HEK293 (cell line): Measurements from ENCODE around the gene SAMD1.

Experiments
- ZNF529 ChIP-seq: fragments of 450-650 bp; formaldehyde crosslinking; IDR thresholded peaks from 2 replicates; pipeline ENCODE4 v1.5.1; 2017; ENCODE audit warnings: missing genetic modification characterization, missing biosample characterization; ENCODE audit not compliant: insufficient replicate concordance
- ZNF701 ChIP-seq: fragments of 450-650 bp; formaldehyde crosslinking; IDR thresholded peaks from 2 replicates; pipeline ENCODE4 v1.5.1; 2016; ENCODE audit warnings: missing biosample characterization, missing genetic modification characterization
- ZSCAN16 ChIP-seq: fragments of 450-650 bp; formaldehyde crosslinking; IDR thresholded peaks from 2 replicates; pipeline ENCODE4 v1.5.1; 2016; ENCODE audit warnings: missing biosample characterization, missing genetic modification characterization
- TF ChIP-seq, protein P1 (sequence below): fragments of 450-650 bp; formaldehyde crosslinking; IDR thresholded peaks from 2 replicates; pipeline ENCODE4 v1.5.1; 2016; ENCODE audit warnings: missing biosample characterization, missing genetic modification characterization
- TF ChIP-seq, protein P2 (sequence below): fragments of 450-650 bp; formaldehyde crosslinking; IDR thresholded peaks from 2 replicates; pipeline ENCODE4 v1.5.1; 2016; ENCODE audit warnings: missing biosample characterization, missing genetic modification characterization
- TF ChIP-seq, protein P3 (sequence below): fragments of 450-650 bp; formaldehyde crosslinking; IDR thresholded peaks from 2 replicates; pipeline ENCODE4 v1.5.1; 2016; ENCODE audit warnings: missing biosample characterization, missing genetic modification characterization

DNA sequence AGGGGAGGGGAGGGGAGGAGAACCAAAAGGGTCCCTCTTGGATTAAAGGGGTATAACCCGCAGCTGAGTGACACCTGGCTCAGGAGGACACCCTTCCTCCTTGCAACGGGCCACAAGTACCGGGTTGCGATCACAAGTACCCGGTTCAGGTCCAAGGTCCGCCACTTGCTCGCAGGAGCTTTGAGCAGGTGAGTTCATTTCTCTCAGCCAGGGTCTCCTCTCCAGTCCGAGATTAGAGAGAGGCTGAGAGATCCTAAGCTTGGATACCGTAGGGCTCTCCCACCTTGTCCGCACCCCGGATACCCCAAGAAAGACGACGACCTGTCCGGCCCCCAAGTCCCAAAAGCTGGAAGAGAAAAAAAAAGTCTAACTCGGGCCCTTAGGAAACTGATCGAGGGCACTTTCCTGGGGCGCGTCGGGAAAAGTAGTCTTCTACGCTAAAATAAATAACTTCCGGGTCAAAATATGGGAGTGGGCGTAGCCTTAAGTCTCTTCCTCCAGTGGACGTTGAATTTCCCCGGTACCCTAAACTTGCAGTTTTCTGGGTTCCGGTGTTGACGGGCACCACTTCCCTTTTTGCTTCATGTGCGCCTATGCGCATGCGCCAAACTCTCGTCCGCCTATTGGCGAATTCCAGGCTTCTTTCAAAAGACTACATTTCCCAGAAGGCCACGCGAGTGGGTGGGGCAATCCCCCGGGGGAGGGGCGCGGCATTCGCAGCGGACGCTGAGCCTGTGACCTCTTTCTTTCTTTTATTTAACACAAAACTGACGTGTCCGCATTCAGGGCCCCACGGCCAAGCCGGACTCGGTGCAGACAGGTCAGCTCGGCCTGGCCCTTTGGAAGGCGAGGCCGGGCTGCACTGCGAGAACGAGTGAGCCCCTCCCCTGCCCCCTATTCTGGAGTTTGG is 9.4 kb downstream of the SAMD1 start:
- TF ChIP-seq, protein P1, sequence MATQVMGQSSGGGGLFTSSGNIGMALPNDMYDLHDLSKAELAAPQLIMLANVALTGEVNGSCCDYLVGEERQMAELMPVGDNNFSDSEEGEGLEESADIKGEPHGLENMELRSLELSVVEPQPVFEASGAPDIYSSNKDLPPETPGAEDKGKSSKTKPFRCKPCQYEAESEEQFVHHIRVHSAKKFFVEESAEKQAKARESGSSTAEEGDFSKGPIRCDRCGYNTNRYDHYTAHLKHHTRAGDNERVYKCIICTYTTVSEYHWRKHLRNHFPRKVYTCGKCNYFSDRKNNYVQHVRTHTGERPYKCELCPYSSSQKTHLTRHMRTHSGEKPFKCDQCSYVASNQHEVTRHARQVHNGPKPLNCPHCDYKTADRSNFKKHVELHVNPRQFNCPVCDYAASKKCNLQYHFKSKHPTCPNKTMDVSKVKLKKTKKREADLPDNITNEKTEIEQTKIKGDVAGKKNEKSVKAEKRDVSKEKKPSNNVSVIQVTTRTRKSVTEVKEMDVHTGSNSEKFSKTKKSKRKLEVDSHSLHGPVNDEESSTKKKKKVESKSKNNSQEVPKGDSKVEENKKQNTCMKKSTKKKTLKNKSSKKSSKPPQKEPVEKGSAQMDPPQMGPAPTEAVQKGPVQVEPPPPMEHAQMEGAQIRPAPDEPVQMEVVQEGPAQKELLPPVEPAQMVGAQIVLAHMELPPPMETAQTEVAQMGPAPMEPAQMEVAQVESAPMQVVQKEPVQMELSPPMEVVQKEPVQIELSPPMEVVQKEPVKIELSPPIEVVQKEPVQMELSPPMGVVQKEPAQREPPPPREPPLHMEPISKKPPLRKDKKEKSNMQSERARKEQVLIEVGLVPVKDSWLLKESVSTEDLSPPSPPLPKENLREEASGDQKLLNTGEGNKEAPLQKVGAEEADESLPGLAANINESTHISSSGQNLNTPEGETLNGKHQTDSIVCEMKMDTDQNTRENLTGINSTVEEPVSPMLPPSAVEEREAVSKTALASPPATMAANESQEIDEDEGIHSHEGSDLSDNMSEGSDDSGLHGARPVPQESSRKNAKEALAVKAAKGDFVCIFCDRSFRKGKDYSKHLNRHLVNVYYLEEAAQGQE (tag by site-specific recombination) = no peak
- TF ChIP-seq, protein P2, sequence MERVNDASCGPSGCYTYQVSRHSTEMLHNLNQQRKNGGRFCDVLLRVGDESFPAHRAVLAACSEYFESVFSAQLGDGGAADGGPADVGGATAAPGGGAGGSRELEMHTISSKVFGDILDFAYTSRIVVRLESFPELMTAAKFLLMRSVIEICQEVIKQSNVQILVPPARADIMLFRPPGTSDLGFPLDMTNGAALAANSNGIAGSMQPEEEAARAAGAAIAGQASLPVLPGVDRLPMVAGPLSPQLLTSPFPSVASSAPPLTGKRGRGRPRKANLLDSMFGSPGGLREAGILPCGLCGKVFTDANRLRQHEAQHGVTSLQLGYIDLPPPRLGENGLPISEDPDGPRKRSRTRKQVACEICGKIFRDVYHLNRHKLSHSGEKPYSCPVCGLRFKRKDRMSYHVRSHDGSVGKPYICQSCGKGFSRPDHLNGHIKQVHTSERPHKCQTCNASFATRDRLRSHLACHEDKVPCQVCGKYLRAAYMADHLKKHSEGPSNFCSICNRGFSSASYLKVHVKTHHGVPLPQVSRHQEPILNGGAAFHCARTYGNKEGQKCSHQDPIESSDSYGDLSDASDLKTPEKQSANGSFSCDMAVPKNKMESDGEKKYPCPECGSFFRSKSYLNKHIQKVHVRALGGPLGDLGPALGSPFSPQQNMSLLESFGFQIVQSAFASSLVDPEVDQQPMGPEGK (tag by site-specific recombination) = peak; percentile 73
- no peak for TF ChIP-seq ZNF529
- no peak for TF ChIP-seq ZSCAN16 (tag by site-specific recombination)
- no peak for TF ChIP-seq ZNF701
- TF ChIP-seq, protein P3, sequence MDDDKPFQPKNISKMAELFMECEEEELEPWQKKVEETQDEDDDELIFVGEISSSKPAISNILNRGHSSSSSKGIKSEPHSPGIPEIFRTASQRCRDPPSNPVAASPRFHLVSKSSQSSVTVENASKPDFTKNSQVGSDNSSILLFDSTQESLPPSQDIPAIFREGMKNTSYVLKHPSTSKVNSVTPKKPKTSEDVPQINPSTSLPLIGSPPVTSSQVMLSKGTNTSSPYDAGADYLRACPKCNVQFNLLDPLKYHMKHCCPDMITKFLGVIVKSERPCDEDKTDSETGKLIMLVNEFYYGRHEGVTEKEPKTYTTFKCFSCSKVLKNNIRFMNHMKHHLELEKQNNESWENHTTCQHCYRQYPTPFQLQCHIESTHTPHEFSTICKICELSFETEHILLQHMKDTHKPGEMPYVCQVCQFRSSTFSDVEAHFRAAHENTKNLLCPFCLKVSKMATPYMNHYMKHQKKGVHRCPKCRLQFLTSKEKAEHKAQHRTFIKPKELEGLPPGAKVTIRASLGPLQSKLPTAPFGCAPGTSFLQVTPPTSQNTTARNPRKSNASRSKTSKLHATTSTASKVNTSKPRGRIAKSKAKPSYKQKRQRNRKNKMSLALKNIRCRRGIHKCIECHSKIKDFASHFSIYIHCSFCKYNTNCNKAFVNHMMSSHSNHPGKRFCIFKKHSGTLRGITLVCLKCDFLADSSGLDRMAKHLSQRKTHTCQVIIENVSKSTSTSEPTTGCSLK (tag by site-specific recombination) = no peak
